HPDE6-E6E7 (cell line): ENCODE measurements around the gene CRHR2.

Experiments
- DNase-seq: peaks from one replicate; pipeline ENCODE4 v3.0.0; 2011; ENCODE audit warnings: missing footprints; ENCODE audit errors: extremely low spot score

The CRHR2 gene

GRCh38 chr7:30706908-30707307 is 24.7 kb upstream of the CRHR2 start:
- no peak for DNase-seq

- DNase-seq, result no peak
Observed at GRCh38 chr7:30706316-30706715, 24.1 kb upstream of the CRHR2 start.

- DNase-seq, result no peak
Observed at GRCh38 chr7:30705596-30705995, 23.3 kb upstream of the CRHR2 start.

GRCh38 chr7:30705008-30705407 is 22.8 kb upstream of the CRHR2 start:
- DNase-seq, result no peak

- DNase-seq, result no peak
Observed at GRCh38 chr7:30703756-30704155, 21.5 kb upstream of the CRHR2 start.

GRCh38 chr7:30702200-30702599 is 19.9 kb upstream of the CRHR2 start:
- DNase-seq, result no peak

- no peak for DNase-seq
Observed at GRCh38 chr7:30700941-30701340, 18.7 kb upstream of the CRHR2 start.

- DNase-seq, result no peak
Observed at GRCh38 chr7:30699706-30700495, 17.6 kb upstream of the CRHR2 start.

- DNase-seq, result no peak
Observed at GRCh38 chr7:30698481-30698880, 16.2 kb upstream of the CRHR2 start.

GRCh38 chr7:30697719-30698460 is 15.6 kb upstream of the CRHR2 start:
- no peak for DNase-seq

- no peak for DNase-seq
Observed at GRCh38 chr7:30694774-30695721, 12.8 kb upstream of the CRHR2 start.

- no peak for DNase-seq
Observed at GRCh38 chr7:30694218-30694745, 12.0 kb upstream of the CRHR2 start.

- DNase-seq, result no peak
Observed at GRCh38 chr7:30692882-30693281, 10.6 kb upstream of the CRHR2 start.

- DNase-seq, result no peak
Observed at GRCh38 chr7:30692438-30692837, 10.2 kb upstream of the CRHR2 start.

GRCh38 chr7:30690011-30690410 is 7.8 kb upstream of the CRHR2 start:
- DNase-seq, result no peak

GRCh38 chr7:30688718-30689221 is 6.5 kb upstream of the CRHR2 start:
- DNase-seq, result no peak

- DNase-seq, result no peak
Observed at GRCh38 chr7:30687604-30688003, 5.3 kb upstream of the CRHR2 start.

GRCh38 chr7:30684351-30684750 is 2.1 kb upstream of the CRHR2 start:
- no peak for DNase-seq

- DNase-seq, result no peak
Observed at GRCh38 chr7:30683816-30684215, 1.6 kb upstream of the CRHR2 start.

GRCh38 chr7:30683306-30683705 is 1.1 kb upstream of the CRHR2 start:
- no peak for DNase-seq

- DNase-seq, result no peak
Observed at GRCh38 chr7:30681815-30682211, 443 bp downstream of the CRHR2 start.

GRCh38 chr7:30681331-30681797 is 892 bp downstream of the CRHR2 start:
- DNase-seq, result no peak
